Purkinje cell (primary cell): ENCODE data around the gene CCR3. TPM values are rescaled to one million over a fixed set of nuclear protein-coding genes. Genes with fewer than 3 reads are reported as not detected.

Source experiments
- polyA plus RNA-seq: library from polyadenylated mRNA; unstranded; fragments of >200 nt; fragmentation: Nextera tagmentation; gene quantifications from 2 replicates; pipeline ENCODE4 v1.2.1, GENCODE V29; 2014

CCR3 gene
- not detected in 2 replicates for polyA plus RNA-seq

DNA sequence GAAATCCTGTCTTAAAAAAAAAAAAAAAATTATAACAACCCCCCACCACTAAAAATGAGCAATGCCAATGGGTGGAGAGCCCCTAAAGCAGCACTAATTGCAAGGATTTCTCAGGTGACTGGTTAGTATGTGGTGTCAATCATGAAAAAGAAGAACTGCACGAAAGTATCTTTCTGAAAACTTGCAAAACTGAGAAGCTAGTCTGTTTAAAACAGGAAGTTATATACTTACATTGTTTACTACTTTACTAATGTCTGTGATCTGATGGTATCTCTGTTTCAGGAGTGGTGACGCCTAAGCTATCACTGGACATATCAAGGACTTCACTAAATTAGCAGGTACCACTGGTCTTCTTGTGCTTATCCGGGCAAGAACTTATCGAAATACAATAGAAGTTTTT is at the start of gene CCR3:
TSS of gene CCR3 (plus strand) at position 341 of the 400 bp plus-strand sequence. CDS start 22,699 bp downstream, outside the sequence.

DNA sequence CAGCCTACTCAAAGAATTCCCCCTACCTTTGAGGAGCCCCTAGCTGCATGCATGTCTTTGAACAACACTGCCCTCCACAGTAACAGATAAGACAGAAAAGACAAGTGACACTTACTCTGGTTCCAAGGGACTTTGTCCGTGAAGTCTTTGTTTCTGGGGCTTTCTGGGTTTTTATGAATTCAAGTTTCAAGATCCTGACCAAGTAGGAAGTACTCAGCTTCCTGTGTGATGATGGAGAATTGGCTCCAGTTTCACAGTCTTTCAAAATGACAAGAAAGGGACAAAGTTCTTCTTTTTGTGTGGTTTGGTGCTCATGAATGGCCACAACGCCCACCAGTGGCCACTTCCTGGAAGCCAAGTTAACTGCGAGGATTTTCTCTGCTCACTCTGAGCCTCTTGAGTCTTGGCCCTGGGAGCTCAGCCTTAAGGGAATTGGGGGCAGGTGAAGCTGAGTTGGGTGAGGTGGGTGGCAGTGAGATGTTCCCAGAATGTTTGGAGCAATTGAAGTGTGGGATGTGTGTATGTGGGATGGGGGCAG is 34.0 kb upstream of the CCR3 start, which contains the start of gene CCR1:
TSS of gene CCR1 (minus strand) at position 147 of the 538 bp plus-strand sequence. CDS start 4,000 bp downstream, outside the sequence.

Other genes starting within 250 kb of the CCR3 start
- gene FYCO1, start 246.6 kb upstream of the CCR3 start, polyA plus RNA-seq = 0.22 and 0.31 TPM in 2 replicates
- not detected in 2 replicates for gene XCR1, start 215.0 kb upstream of the CCR3 start, polyA plus RNA-seq
- gene CCR1, start 34.1 kb upstream of the CCR3 start, polyA plus RNA-seq = not detected in 2 replicates
- gene CCR2, start 111.7 kb downstream of the CCR3 start, polyA plus RNA-seq = not detected in 2 replicates
- not detected in 2 replicates for gene CCR5, start 128.5 kb downstream of the CCR3 start, polyA plus RNA-seq
- gene CCRL2, start 164.8 kb downstream of the CCR3 start, polyA plus RNA-seq = 0.15 TPM in 1 of 2 replicates, not detected in the other
- not detected in 2 replicates for gene LTF, start 222.4 kb downstream of the CCR3 start, polyA plus RNA-seq